H1 (cell line): Measurements from ENCODE around the gene ANKS1B. TPM values are rescaled to one million over a fixed set of nuclear protein-coding genes. Genes with fewer than 3 reads are reported as not detected.

Experiments used
- GABPA ChIP-seq: IDR thresholded peaks from 2 replicates; pipeline ENCODE4 v1.6.1; 2011; ENCODE audit warnings: mild to moderate bottlenecking, low read length, moderate library complexity, borderline replicate concordance; ENCODE audit not compliant: insufficient read depth
- NRF1 ChIP-seq: IDR thresholded peaks from 2 replicates; pipeline ENCODE4 v1.6.1; 2011; ENCODE audit warnings: mild to moderate bottlenecking, low read depth, low read length, improper control_type of control experiment
- SUZ12 ChIP-seq: fragments of 200-600 bp; sonication (generic); IDR thresholded peaks from 2 replicates; pipeline ENCODE4 v1.6.1; 2012; ENCODE audit warnings: mild to moderate bottlenecking, inconsistent platforms, low read length, moderate library complexity, mixed read lengths
- polyA plus RNA-seq, 7 experiments: library from polyadenylated mRNA; depleted of rRNA in 3 of 7; stranded (reverse) in 5 of 7; unstranded in 2 of 7; fragments of >200 nt in 5 of 7; fragments of 200-250 nt in 2 of 7; gene quantifications; 1 replicate in 5 of 7; 2 replicates in 1 of 7; 4 replicates in 1 of 7; pipeline versions ENCODE4 v1.2.1 to v1.2.3, GENCODE V29; 2011 to 2013; ENCODE audit warnings: missing spikeins in 2 of 7, mixed read lengths in 2 of 7
- small RNA-seq: library from polyadenylated mRNA; stranded (forward); fragments of <200 nt; extraction: miRNeasy Mini kit (QIAGEN cat#:217004); gene quantifications from one replicate; pipeline ENCODE3, GENCODE V24; 2013; ENCODE audit not compliant: insufficient read depth
- total RNA-seq: library from RNA; stranded (reverse); fragmentation: NEBNext Ultra II Directional; extraction: Animal tissue kit (Norgen Biotek cat#: 25700); gene quantifications from 2 replicates; pipeline ENCODE4 v1.2.1, GENCODE V29; 2021

ANKS1B gene
- total and polyA plus RNA-seq, 2 of the 8 experiments (the other 6 are each of a cell fraction or from before 2014, with no cell fraction given): 2.7 to 6.1 TPM

DNA sequence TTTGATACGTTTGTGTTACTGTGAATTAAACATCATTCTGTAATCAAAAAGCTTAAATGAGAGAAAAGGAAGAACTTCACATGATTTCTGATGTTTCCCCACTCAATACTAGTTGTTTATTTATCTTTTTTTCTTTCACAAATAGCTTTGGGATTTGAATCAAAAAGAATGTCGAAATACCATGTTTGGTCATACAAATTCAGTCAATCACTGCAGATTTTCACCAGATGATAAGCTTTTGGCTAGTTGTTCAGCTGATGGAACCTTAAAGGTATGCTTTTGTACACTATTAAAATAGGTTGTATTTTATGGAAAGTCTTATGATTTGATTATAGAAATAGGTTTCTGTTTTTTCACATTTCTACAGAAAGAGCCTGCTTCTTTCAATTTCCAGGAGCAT lies 1298.1 kb downstream of the ANKS1B start (continued):
- TF ChIP-seq GABPA: no peak
- no peak for TF ChIP-seq NRF1
- TF ChIP-seq SUZ12: no peak

Small RNA genes lying within 50 kb of the gene (small RNA-seq; reads per million reads assigned to genes)
- gene RNA5SP366: 0.51 reads per million

Other genes with a start within 250 kb of the ANKS1B start
- gene BLTP3B, start 157.9 kb upstream of the ANKS1B start, total RNA-seq: 24.4 and 28.6 TPM in 2 replicates
- 5.7 and 7.0 TPM in 2 replicates for gene BLTP3B, start 157.9 kb upstream of the ANKS1B start, polyA plus RNA-seq (2011; rRNA removed)
- gene ACTR6, start 215.9 kb upstream of the ANKS1B start, total RNA-seq: 36.8 and 38.1 TPM in 2 replicates
- 4.8 and 10.2 TPM in 2 replicates for gene ACTR6, start 215.9 kb upstream of the ANKS1B start, polyA plus RNA-seq (2011; rRNA removed)